Measurements from ENCODE around the gene PARP8. TPM values are rescaled to one million over a fixed set of nuclear protein-coding genes. Genes with fewer than 3 reads are reported as not detected.
"Not testable (repeated sequence)": the region's sequence is repeated elsewhere in the genome, so short reads cannot be mapped to it uniquely, and the experiment has no call there.

Gene PARP8
- total RNA-seq, 1 donor from 2014 or later = 48.4 TPM

DNA sequence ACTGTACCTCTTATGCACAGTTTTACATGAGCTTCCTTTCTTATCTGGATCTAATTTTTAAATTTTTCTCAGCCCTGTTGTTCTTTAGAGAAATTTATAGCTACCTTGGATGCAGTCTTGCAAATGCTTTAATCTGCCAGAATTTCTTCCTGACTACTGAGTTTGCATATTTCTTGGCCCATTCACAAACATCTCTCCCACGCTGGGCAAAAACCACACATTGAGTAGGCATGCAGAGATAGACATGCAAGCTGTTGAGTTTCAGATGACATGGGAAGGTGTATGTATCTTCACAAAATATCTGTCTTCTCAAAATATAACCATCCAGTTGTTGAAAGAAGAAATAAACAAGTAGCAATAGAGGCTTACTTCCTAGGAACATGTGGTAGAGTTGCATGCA is 101.2 kb downstream of the PARP8 start:
- intact Hi-C loops (cut with DNase I) = no loop called here
- no peak for DNase-seq (ENCODE audit: extremely low spot score in 2 of 2)
- Histone ChIP-seq H3K27ac (no peak overlapping the region), H3K4me3 (no peak overlapping the region), H3K27me3 (no peaks in the 10 kb centered on the region), H3K9me3 (no peaks in the 10 kb centered on the region), H3K4me1 (no peaks in the 10 kb centered on the region), H3K36me3 (no peaks in the 10 kb centered on the region)
- no peak for TF ChIP-seq POLR2A (IDR thresholded peaks at IDR 0.05)

DNA sequence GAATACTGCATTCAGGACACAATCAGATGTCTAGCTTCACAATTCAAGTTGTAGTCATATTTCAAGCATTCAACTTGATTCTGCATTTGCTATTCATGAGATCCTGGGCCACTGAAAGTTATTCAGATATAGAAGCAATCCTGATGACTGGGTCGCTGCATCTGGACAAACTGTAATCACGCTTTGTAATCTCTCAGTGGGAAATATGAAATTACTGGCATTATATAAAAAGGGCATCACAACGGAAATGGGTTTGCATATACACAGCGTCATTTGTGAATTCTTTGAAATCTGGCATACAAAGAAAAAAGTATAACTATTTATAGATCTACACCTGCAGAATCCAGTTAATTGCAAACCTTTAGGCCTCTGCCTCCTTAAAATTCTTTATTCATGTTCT is 102.2 kb downstream of the PARP8 start:
- H3K27ac ChIP-seq = no peak overlapping the region
- no peaks in the 10 kb centered on the region for H3K4me1 ChIP-seq
- no peak overlapping the region for H3K4me3 ChIP-seq
- TF ChIP-seq POLR2A (IDR thresholded peaks at IDR 0.05) = no peak
- TF ChIP-seq POLR2AphosphoS5 (IDR thresholded peaks at IDR 0.05; ENCODE audit: insufficient read depth in 1 of 2, low read depth in 1 of 2) = no peak
- TF ChIP-seq, protein P1, sequence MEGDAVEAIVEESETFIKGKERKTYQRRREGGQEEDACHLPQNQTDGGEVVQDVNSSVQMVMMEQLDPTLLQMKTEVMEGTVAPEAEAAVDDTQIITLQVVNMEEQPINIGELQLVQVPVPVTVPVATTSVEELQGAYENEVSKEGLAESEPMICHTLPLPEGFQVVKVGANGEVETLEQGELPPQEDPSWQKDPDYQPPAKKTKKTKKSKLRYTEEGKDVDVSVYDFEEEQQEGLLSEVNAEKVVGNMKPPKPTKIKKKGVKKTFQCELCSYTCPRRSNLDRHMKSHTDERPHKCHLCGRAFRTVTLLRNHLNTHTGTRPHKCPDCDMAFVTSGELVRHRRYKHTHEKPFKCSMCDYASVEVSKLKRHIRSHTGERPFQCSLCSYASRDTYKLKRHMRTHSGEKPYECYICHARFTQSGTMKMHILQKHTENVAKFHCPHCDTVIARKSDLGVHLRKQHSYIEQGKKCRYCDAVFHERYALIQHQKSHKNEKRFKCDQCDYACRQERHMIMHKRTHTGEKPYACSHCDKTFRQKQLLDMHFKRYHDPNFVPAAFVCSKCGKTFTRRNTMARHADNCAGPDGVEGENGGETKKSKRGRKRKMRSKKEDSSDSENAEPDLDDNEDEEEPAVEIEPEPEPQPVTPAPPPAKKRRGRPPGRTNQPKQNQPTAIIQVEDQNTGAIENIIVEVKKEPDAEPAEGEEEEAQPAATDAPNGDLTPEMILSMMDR (IDR thresholded peaks at IDR 0.05) = no peak
- H3K27me3 ChIP-seq = no peaks in the 10 kb centered on the region
- intact Hi-C loops (cut with DNase I) = no loop called here
- no peaks in the 10 kb centered on the region for H3K9me3 ChIP-seq
- no peaks in the 10 kb centered on the region for H3K36me3 ChIP-seq
- DNase-seq (ENCODE audit: extremely low spot score in 2 of 2) = no peak

GRCh38 chr5:50770441-50770840 is 104.0 kb downstream of the PARP8 start:
- no peaks in the 10 kb centered on the region for H3K4me1 ChIP-seq
- no peak overlapping the region for H3K4me3 ChIP-seq
- no peak overlapping the region for H3K27ac ChIP-seq
- intact Hi-C loops (cut with DNase I) = no loop called here
- DNase-seq (ENCODE audit: extremely low spot score in 2 of 2) = no peak
- TF ChIP-seq POLR2AphosphoS5 (IDR thresholded peaks at IDR 0.05; ENCODE audit: insufficient read depth in 1 of 2, low read depth in 1 of 2) (no peak), POLR2A (IDR thresholded peaks at IDR 0.05) (no peak)
- TF ChIP-seq, protein P1 (IDR thresholded peaks at IDR 0.05) = no peak
- H3K36me3 ChIP-seq = peaks cover 0 to 11% of the 10 kb centered on the region in 2 donors
- no peaks in the 10 kb centered on the region for H3K27me3 ChIP-seq
- no peaks in the 10 kb centered on the region for H3K9me3 ChIP-seq

DNA sequence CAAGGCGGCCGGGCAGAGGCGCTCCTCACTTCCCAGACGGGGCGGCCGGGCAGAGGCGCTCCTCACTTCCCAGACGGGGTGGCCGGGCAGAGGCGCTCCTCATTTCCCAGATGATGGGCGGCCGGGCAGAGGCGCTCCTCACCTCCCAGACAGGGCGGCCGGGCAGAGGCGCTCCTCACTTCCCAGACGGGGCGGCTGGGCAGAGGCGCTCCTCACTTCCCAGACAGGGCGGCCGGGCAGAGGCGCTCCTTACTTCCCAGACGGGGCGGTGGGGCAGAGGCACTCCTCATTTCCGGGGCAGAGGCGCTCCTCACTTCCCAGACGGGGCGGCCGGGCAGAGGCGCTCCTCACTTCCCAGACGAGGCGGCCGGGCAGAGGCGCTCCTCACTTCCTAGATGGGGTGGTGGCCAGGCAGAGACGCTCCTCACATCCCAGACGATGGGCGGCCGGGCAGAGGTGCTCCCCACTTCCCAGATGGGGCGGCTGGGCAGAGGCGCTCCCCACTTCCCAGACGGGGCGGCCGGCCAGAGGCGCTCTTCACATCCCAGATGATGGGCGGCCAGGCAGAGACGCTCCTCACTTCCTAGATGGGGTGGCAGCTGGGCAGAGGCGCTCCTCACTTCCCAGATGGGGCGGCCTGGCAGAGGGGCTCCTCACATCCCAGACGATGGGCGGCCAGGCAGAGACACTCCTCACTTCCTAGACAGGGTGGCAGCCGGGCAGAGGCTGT is 108.2 kb downstream of the PARP8 start:
- H3K4me3 ChIP-seq; intact Hi-C loops (cut with DNase I); H3K27ac ChIP-seq; DNase-seq (ENCODE audit: extremely low spot score in 2 of 2); H3K9me3 ChIP-seq; H3K27me3 ChIP-seq; H3K4me1 ChIP-seq: not testable (repeated sequence)
- peaks cover 0 to 11% of the 10 kb centered on the region in 2 donors for H3K36me3 ChIP-seq

DNA sequence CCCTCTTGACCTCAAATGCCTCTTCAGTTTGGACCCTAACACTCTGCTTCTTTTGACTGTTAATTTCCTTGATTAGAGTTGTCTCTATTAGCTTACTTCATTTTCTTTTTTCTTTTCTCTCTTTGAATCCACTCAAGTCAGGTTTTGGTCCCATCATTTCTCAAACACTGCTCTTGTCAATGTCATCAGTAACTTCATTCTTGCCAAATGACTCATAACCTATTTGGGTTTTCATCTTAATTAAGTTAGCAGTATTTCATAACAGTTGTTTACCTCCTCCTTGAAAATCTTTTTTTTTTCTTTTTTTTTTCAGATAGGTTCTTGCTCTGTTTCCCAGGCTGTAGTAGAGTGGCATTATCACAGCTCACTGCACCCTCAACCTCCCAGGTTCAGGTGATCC is 119.6 kb downstream of the PARP8 start:
- no peaks in the 10 kb centered on the region for H3K27me3 ChIP-seq
- no peak overlapping the region for H3K27ac ChIP-seq
- no peaks in the 10 kb centered on the region for H3K9me3 ChIP-seq
- H3K36me3 ChIP-seq = peaks cover 0 to 11% of the 10 kb centered on the region in 2 donors
- no peaks in the 10 kb centered on the region for H3K4me1 ChIP-seq
- TF ChIP-seq POLR2A (IDR thresholded peaks at IDR 0.05) = no peak
- TF ChIP-seq POLR2AphosphoS5 (IDR thresholded peaks at IDR 0.05; ENCODE audit: insufficient read depth in 1 of 2, low read depth in 1 of 2) = no peak
- TF ChIP-seq, protein P1 (IDR thresholded peaks at IDR 0.05) = no peak
- DNase-seq (ENCODE audit: extremely low spot score in 2 of 2) = no peak
- no peak overlapping the region for H3K4me3 ChIP-seq
- intact Hi-C loops (cut with DNase I) = no loop called here

- DNase-seq (ENCODE audit: extremely low spot score in 2 of 2) = no peak
- Histone ChIP-seq H3K9me3 (no peaks in the 10 kb centered on the region), H3K27me3 (no peaks in the 10 kb centered on the region), H3K27ac (no peak overlapping the region), H3K36me3 (peaks cover 0 to 11% of the 10 kb centered on the region in 2 donors), H3K4me1 (no peaks in the 10 kb centered on the region), H3K4me3 (no peak overlapping the region)
- TF ChIP-seq, protein P1 (IDR thresholded peaks at IDR 0.05) = no peak
- TF ChIP-seq POLR2A (IDR thresholded peaks at IDR 0.05) (no peak), POLR2AphosphoS5 (IDR thresholded peaks at IDR 0.05; ENCODE audit: insufficient read depth in 1 of 2, low read depth in 1 of 2) (no peak)
- intact Hi-C loops (cut with DNase I) = no loop called here
These were observed 125.4 kb downstream of the PARP8 start for GRCh38 chr5:50791813-50792212.
